DOHH2 (cell line): ENCODE results near the gene TUBB4B.

ENCODE experiments used
- H3F3A ChIP-seq: fragments of 200-600 bp; sonication (generic), shearing (Covaris generic); 2 replicates; pipeline ENCODE4 v1.6.0; 2016; ENCODE audit warnings: antibody characterized with exemption, mild to moderate bottlenecking; ENCODE audit not compliant: control insufficient read depth, insufficient read depth
- H3K27ac ChIP-seq: fragments of 200-600 bp; sonication (generic); 2 replicates; pipeline ENCODE4 v1.5.1; 2014; ENCODE audit warnings: low read depth, mild to moderate bottlenecking, low read length, moderate library complexity
- H3K27me3 ChIP-seq: fragments of 200-600 bp; sonication (generic); 2 replicates; pipeline ENCODE4 v1.6.1; 2014; ENCODE audit warnings: mild to moderate bottlenecking, low read length, mixed read lengths; ENCODE audit not compliant: control insufficient read depth
- H3K36me3 ChIP-seq: fragments of 200-600 bp; sonication (generic); 2 replicates; pipeline ENCODE4 v1.6.1; 2014; ENCODE audit warnings: mild to moderate bottlenecking, low read length, moderate library complexity, mixed read lengths; ENCODE audit not compliant: control insufficient read depth
- H3K4me1 ChIP-seq: fragments of 200-600 bp; sonication (generic); 2 replicates; pipeline ENCODE4 v1.6.1; 2014; ENCODE audit warnings: mild to moderate bottlenecking, low read length, mixed read lengths; ENCODE audit not compliant: control insufficient read depth
- H3K4me2 ChIP-seq: fragments of 200-600 bp; sonication (generic); 2 replicates; pipeline ENCODE4 v1.6.0; 2014; ENCODE audit warnings: mild to moderate bottlenecking, low read length, moderate library complexity
- H3K4me3 ChIP-seq: fragments of 200-600 bp; sonication (generic); 2 replicates; pipeline ENCODE4 v1.5.1; 2014; ENCODE audit warnings: mild to moderate bottlenecking, low read length, mixed read lengths
- H3K79me2 ChIP-seq: fragments of 200-600 bp; sonication (generic); 2 replicates; pipeline ENCODE4 v1.6.1; 2014; ENCODE audit warnings: mild to moderate bottlenecking, low read length, mixed read lengths; ENCODE audit not compliant: control insufficient read depth
- H3K9me2 ChIP-seq: fragments of 200-600 bp; sonication (generic); replicated peaks from 2 replicates; pipeline ENCODE4 v1.6.1; 2014; ENCODE audit warnings: mild to moderate bottlenecking, low read length, mixed read lengths; ENCODE audit not compliant: control insufficient read depth
- H3K9me3 ChIP-seq: fragments of 200-600 bp; sonication (generic); 2 replicates; pipeline ENCODE4 v1.6.1; 2014; ENCODE audit warnings: antibody characterized with exemption, low read length, mixed read lengths; ENCODE audit not compliant: control insufficient read depth, insufficient read depth
- H4K20me1 ChIP-seq: fragments of 200-600 bp; sonication (generic); 2 replicates; pipeline ENCODE4 v1.6.0; 2014; ENCODE audit warnings: low read depth, mild to moderate bottlenecking, antibody characterized with exemption, low read length, moderate library complexity; ENCODE audit not compliant: control insufficient read depth, insufficient read depth
- CTCF ChIP-seq: fragments of 200-600 bp; sonication (generic); IDR thresholded peaks from one replicate; pipeline ENCODE4 v1.5.1; 2014; ENCODE audit warnings: antibody characterized with exemption, mild to moderate bottlenecking, low read depth, low read length; ENCODE audit not compliant: poor library complexity, severe bottlenecking
- EZH2phosphoT487 ChIP-seq: fragments of 200-600 bp; sonication (generic); IDR thresholded peaks from 2 replicates; pipeline ENCODE4 v1.6.1; 2017; ENCODE audit warnings: borderline replicate concordance, mild to moderate bottlenecking, antibody characterized with exemption, low read length, moderate library complexity, mixed read lengths

The TUBB4B gene

GRCh38 chr9:137229903-137230704 is 11.0 kb upstream of the TUBB4B start:
- H3K4me3 ChIP-seq, result no peak overlapping the region
- no peaks in the 10 kb centered on the region for H3K79me2 ChIP-seq
- H4K20me1 ChIP-seq, result no peaks in the 10 kb centered on the region
- H3K4me1 ChIP-seq, result peaks cover 23% of the 10 kb centered on the region
- H3K4me2 ChIP-seq, result no peak overlapping the region
- TF ChIP-seq EZH2phosphoT487 (no peak), CTCF (no peak)
- no peaks in the 10 kb centered on the region for H3K9me3 ChIP-seq
- no peaks in the 10 kb centered on the region for H3K36me3 ChIP-seq
- no peaks in the 10 kb centered on the region for H3F3A ChIP-seq
- no peaks in the 10 kb centered on the region for H3K9me2 ChIP-seq
- no peak overlapping the region for H3K27ac ChIP-seq
- peaks cover 13% of the 10 kb centered on the region for H3K27me3 ChIP-seq

GRCh38 chr9:137230705-137231371 is 10.2 kb upstream of the TUBB4B start, which contains the start of gene SLC34A3:
TSS of gene SLC34A3 (plus strand) at chr9:137230901. CDS start at chr9:137231703, 802 bp downstream.
- Histone ChIP-seq H3K4me2 (no peak within 1 kb of the TSS), H3K79me2 (no peaks in the 10 kb centered on the region), H4K20me1 (no peaks in the 10 kb centered on the region), H3K4me1 (peaks cover 26% of the 10 kb centered on the region), H3K27ac (no peak within 1 kb of the TSS), H3K36me3 (no peaks in the 10 kb centered on the region), H3F3A (no peaks in the 10 kb centered on the region), H3K9me3 (no peaks in the 10 kb centered on the region), H3K4me3 (no peak within 1 kb of the TSS), H3K27me3 (peaks cover 13% of the 10 kb centered on the region), H3K9me2 (no peaks in the 10 kb centered on the region)
- no peak for TF ChIP-seq CTCF
- no peak for TF ChIP-seq EZH2phosphoT487

- Histone ChIP-seq H4K20me1 (no peaks in the 10 kb centered on the region), H3K79me2 (no peaks in the 10 kb centered on the region), H3F3A (no peaks in the 10 kb centered on the region), H3K27me3 (peaks cover 13% of the 10 kb centered on the region), H3K9me2 (no peaks in the 10 kb centered on the region), H3K27ac (no peak overlapping the region), H3K9me3 (no peaks in the 10 kb centered on the region), H3K4me2 (no peak overlapping the region), H3K4me1 (peaks cover 33% of the 10 kb centered on the region), H3K36me3 (no peaks in the 10 kb centered on the region), H3K4me3 (no peak overlapping the region)
- TF ChIP-seq EZH2phosphoT487 (no peak), CTCF (no peak)
Measured at GRCh38 chr9:137231372-137232039, 9.6 kb upstream of the TUBB4B start.
